HG02840 (cell line): Measurements from ENCODE around the gene MRPL38.
"Not testable (repeated sequence)": the region's sequence is repeated elsewhere in the genome, so short reads cannot be mapped to it uniquely, and the experiment has no call there.

Source experiments
- ATAC-seq: cut with Tn5 transposase; IDR thresholded peaks from one replicate; pipeline ENCODE4 v1.9.1; 2021; ENCODE audit warnings: mild to moderate bottlenecking, moderate library complexity, moderate number of reproducible peaks; ENCODE audit not compliant: unreplicated experiment, low FRiP score

The MRPL38 gene

DNA sequence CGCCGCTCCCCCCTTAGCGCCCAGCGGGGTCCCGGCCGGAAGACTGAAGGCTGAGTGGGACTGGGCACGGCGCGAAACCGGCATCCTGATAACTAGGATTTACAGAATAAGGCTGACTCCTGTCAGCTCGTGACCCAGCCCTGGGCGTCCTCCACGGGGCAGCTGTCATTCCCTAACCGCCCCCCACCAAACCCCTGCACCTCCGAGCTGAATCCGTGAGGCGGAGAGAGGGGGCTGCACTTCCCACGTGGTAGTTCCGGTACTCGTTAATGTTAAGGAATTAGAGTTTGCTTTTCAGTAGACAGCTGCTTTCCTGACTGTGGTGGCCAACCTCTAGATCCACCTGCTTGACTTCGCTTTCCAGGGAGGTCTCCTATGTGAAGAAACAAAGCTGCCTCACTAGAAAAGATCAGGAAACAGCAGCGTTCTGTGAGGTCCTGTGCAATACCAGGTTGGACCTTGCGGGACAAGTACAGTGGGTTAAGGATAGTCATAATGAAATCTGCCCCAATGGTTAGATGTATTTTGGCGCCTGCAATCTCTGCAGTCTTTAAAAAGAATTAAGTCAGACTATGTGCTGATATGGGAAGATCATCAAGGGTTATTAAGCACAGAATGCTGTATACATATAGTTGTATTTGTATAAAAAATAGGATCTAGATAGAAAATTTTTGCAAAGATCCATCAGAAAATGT is 48.5 kb downstream of the MRPL38 start:
- no peak for ATAC-seq

DNA sequence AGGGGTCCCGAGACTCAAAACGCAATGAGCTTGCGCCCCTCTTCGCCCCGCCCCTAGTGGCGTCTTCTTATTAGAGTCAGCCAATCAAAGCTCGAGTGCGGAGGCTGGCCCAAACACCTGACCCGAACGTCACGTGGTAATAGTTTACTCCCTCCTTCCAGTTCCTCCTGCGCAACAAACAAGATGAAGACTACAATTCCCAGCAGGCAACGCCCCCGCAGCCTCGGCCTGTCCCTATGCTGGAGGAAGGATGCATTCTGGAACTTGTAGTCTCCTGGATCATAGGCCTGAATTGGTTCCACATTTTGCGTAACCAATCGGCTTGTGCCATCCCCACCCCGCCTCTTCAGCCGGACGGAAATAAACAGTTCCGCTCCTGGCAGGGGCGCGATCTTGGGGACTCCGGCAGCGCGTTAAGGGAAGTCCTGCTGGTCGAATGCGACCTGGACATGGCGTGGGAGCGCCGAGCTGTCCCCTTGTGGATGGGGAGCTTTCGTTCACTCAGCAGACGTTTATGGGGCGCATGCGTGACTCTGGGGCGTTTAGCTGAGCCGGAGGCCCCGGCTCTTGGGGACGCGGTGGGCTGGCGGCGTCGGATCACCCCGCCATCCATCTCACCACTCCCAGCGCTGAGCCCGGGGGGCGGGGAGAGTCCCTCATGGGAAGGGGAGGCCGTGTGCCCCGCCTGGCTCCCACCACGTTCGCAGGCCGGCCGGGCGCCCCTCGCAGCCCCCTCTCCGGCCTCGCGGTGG is 49.2 kb downstream of the MRPL38 start, which contains the start of gene WBP2:
TSS of gene WBP2 (minus strand) at position 26 of the 752 bp plus-strand sequence. CDS start 38 bp downstream, outside the sequence.
- peak; percentile 91 for ATAC-seq

DNA sequence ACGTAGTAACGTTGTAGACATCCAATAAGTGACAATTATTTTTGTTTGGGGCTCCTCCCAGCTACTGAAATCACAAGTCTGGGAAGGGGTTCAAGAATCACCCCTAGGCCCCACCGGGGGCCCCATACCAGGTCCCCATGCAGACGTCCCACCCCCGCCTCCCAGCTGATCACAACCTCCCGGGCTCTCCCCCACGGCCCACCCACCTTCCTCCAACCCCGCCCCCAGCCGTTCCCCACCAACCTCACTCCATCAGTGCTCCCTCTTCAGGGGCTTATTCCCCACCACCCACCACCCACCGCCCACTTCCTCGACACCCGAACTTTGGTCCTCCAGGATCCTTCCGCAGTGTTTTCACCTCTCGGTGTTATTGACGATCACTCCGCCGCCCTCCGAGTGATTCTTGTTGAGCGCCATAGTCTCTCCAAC is 49.8 kb downstream of the MRPL38 start:
- no peak for ATAC-seq

DNA sequence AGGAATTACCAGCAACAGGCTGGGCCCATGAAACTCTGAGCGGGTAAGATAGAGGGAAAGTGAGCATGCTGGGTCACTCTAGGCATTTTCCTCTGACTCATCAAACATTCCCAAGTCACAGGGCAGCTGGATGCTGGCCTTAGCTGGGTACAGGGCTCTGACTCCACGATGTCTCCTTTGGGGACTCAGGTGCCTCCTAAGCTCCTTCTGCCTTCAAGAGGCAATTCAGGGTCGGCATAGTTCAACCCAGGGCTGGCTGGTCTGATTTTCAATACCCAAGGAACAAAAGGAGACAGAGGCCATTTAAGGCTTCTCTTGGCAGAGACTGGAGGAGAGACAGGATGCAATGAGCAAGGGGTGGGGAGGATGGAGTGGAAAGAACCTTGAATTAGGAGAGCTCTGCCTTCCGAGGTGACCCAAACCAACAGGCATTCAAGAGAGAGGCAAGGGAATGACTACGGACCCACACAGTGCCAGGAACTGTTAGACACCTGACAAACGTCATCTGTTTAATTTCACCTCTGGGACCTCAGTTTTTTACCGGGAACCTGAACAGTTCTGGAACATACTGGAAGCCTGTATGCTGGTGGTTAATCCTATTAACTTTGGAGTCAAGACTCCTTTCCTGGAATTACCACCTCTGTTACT is 50.5 kb downstream of the MRPL38 start:
- ATAC-seq = no peak

DNA sequence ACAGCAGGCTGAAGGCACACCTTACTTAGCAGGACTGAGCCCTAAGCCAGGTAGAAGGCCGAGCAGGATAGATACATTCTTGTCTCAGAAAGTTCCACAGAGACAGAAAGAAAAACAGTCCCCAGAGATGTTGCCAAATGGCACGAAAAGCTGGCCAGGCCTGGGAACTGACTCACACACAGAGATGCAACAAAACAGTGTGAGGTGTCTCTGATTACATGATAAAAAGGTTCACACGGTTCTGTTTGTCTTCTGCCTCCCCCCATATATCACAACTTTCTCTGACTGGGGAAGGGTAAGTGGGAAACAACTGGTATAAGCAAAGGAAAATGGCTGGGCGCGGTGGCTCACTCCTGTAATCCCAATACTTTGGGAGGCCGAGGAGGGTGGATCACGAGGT is 51.3 kb downstream of the MRPL38 start:
- no peak for ATAC-seq

DNA sequence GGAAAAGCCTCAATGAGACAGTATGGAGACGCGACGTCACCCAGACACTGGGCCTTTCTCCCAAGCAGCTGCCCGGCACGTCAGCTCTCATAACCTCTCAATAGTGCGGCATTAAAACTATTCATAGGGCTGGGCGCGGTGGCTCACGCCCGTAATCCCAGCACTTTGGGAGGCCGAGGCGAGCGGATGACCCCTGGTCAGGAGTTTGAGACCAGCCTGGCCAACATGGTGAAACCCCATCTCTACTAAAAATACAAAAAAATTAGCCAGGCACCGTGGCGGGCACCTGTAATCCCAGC is 53.0 kb downstream of the MRPL38 start:
- not testable (repeated sequence) for ATAC-seq

DNA sequence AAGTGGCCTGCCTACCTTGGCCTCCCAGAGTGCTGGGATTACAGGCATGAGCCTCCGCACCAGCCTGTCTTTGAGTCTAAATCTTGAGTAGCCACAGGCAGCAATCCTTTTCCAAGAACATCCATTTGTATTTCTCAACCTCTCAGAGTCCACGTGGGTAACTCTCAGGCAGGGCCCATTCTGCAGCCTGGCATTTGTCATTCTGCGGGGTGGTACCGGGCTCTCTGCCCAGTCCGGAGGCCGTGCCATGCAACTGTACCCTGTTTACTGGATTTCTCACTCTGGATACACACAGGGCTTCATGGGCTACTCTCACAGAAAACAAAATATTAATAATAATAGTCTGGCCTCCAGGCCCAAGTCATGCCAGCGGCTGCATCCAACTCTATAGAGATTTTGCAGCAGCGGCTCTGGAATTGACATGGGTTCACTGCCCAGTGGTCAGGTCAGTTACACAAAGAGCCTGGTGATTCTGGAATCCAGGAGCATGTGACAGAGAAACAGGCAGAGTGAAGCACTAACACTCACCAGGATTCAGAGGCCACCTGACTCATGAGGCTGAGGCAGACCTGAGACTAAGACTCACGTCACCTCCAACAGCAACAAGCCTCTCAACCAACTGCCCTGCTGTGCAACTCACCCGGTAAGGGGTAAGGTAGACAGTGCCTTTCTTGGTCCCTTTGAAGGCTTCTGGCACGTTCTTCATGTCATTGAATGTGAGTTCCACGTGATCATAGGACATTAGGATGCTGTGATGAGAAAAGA is 53.6 kb downstream of the MRPL38 start:
- no peak for ATAC-seq

DNA sequence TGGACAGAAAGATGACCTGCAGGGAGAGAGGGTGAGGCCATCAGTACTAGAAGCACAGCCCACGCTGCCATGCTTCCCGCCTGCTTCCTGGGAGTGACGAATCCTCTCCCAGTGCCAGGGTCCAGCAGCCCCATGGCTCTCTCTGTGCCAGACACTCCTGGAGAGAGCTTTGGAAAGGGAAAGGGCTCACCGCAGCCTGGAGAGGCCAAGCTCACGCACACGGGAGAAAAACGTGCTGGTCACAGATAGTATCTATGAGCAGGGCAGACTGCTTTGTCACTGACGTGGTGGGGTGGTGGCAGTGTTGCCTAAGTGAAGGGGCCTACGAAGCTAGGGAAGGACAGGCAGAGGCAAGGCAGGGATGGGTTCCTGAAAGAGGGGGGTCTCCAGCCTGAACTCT is 55.0 kb downstream of the MRPL38 start:
- ATAC-seq = no peak

DNA sequence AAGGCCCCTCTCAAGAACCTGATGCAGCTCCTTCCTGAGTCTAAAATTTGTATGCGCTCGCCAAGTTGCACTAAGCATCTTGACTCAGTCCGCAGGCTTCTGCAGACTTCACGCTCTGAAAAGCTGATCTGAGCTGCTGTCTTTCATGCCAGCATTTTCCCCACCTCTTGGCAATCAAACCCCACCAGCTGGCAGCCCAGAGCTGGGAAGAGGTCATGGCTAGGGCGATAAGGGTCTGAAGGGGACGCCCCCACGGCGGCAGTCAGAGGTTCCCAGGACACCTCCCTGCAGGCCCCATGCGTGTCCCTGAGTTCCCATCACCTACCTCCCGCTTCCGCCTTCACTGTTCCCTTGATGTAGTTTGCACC is 55.4 kb downstream of the MRPL38 start:
- no peak for ATAC-seq
